ENCODE results near the gene SPINT4.
A peak's percentile ranks its signal among the peaks of the same experiment; 100 is the strongest.

Gene SPINT4

GRCh38 chr20:45771182-45771759 lies 49.1 kb downstream of the SPINT4 start:
- TF ChIP-seq CTCF (IDR thresholded peaks at IDR 0.05; ENCODE audit: low read depth, low read length) = peak; percentile 98

GRCh38 chr20:45772693-45773092 lies 50.5 kb downstream of the SPINT4 start:
- no peaks in the 10 kb centered on the region for H3K36me3 ChIP-seq
- peaks cover 17% of the 10 kb centered on the region for H3K27me3 ChIP-seq
- no peak overlapping the region for H3K4me3 ChIP-seq (ENCODE audit: low read depth, low read length)
- peaks cover 8% of the 10 kb centered on the region; the same call in 1 of the 2 replicates for H3K4me1 ChIP-seq
- DNase-seq = no peak
- no peak for TF ChIP-seq CTCF (IDR thresholded peaks at IDR 0.05; ENCODE audit: low read depth, low read length)
- H3K9me3 ChIP-seq = no peaks in the 10 kb centered on the region

More at GRCh38 chr20:45771182-45771759, 49.1 kb downstream of the SPINT4 start:
- peak; percentile 80 for DNase-seq
- no peaks in the 10 kb centered on the region for H3K36me3 ChIP-seq
- H3K9me3 ChIP-seq = no peaks in the 10 kb centered on the region
- peaks cover 17% of the 10 kb centered on the region for H3K27me3 ChIP-seq
- peaks cover 8% of the 10 kb centered on the region; the same call in 1 of the 2 replicates for H3K4me1 ChIP-seq
- H3K4me3 ChIP-seq (ENCODE audit: low read depth, low read length) = no peak overlapping the region

- H3K4me3 ChIP-seq (ENCODE audit: low read depth, low read length) = no peak overlapping the region
- no peak for DNase-seq
- H3K9me3 ChIP-seq = no peaks in the 10 kb centered on the region
- H3K36me3 ChIP-seq = no peaks in the 10 kb centered on the region
- H3K4me1 ChIP-seq = peaks cover 8% of the 10 kb centered on the region; the same call in 1 of the 2 replicates
- peaks cover 17% of the 10 kb centered on the region for H3K27me3 ChIP-seq
- TF ChIP-seq CTCF (IDR thresholded peaks at IDR 0.05; ENCODE audit: low read depth, low read length) = no peak
These were observed 52.8 kb downstream of the SPINT4 start for GRCh38 chr20:45774945-45775344.

GRCh38 chr20:45775411-45775810 lies 53.3 kb downstream of the SPINT4 start:
- Histone ChIP-seq H3K36me3 (no peaks in the 10 kb centered on the region), H3K27me3 (peaks cover 17% of the 10 kb centered on the region), H3K4me1 (peaks cover 8% of the 10 kb centered on the region; the same call in 1 of the 2 replicates), H3K4me3 (ENCODE audit: low read depth, low read length) (no peak overlapping the region), H3K9me3 (no peaks in the 10 kb centered on the region)
- no peak for TF ChIP-seq CTCF (IDR thresholded peaks at IDR 0.05; ENCODE audit: low read depth, low read length)
- DNase-seq = no peak

All from BE2C (cell line).